Naive B cell (primary cell): ENCODE measurements around the gene USP30. TPM values are rescaled to one million over a fixed set of nuclear protein-coding genes. Genes with fewer than 3 reads are reported as not detected.
A peak's percentile ranks its signal among the peaks of the same experiment; 100 is the strongest.

Source experiments
- ATAC-seq, 2 donors: fragments of 150-1000 bp; cut with Tn5 transposase; 2 replicates each; pipeline ENCODE4 v1.10.0; 2021; ENCODE audit warnings: low read depth in 2 of 2, mild to moderate bottlenecking in 2 of 2, moderate library complexity in 2 of 2
- DNase-seq: peaks from one replicate; pipeline ENCODE4 v3.0.0; 2022
- H3K27ac Mint-ChIP-seq, 6 donors: one replicate each; pipeline ENCODE4 v1.8.0; 2020 to 2022; ENCODE audit warnings: mild to moderate bottlenecking in 6 of 6, mixed read lengths in 6 of 6, moderate library complexity in 5 of 6, inconsistent platforms in 2 of 6
- H3K27me3 Mint-ChIP-seq, 3 donors: one replicate each; pipeline ENCODE4 v1.8.0; 2021 to 2022; ENCODE audit warnings: mixed read lengths in 3 of 3, mild to moderate bottlenecking in 1 of 3
- H3K36me3 Mint-ChIP-seq, 2 donors: one replicate each; pipeline ENCODE4 v1.8.0; 2020 to 2022; ENCODE audit warnings: mixed read lengths in 2 of 2, inconsistent platforms in 1 of 2, mild to moderate bottlenecking in 1 of 2
- H3K4me1 Mint-ChIP-seq, 3 donors: one replicate each; pipeline ENCODE4 v1.8.0; 2020 to 2022; ENCODE audit warnings: mixed read lengths in 3 of 3, inconsistent platforms in 1 of 3, mild to moderate bottlenecking in 1 of 3, moderate library complexity in 1 of 3
- H3K4me3 Mint-ChIP-seq, 8 donors: one replicate each; pipeline ENCODE4 v1.8.0; 2020 to 2022; ENCODE audit warnings: mild to moderate bottlenecking in 8 of 8, mixed read lengths in 8 of 8, moderate library complexity in 8 of 8, inconsistent platforms in 2 of 8
- H3K9me3 Mint-ChIP-seq, 7 donors: one replicate each; pipeline ENCODE4 v1.8.0; 2020 to 2022; ENCODE audit warnings: mixed read lengths in 7 of 7, mild to moderate bottlenecking in 5 of 7, inconsistent platforms in 2 of 7, moderate library complexity in 1 of 7
- polyA plus RNA-seq, 6 donors: library from polyadenylated mRNA; unstranded; fragments of 300-500 nt; fragmentation: Illumina TruSeq; gene quantifications; one replicate each; pipeline ENCODE4 v1.2.3, GENCODE V29; 2021; ENCODE audit warnings: low read depth in 6 of 6

The USP30 gene
- polyA plus RNA-seq, 6 donors from 2014 or later, result 3.7 to 16.3 (median 12.4) TPM

GRCh38 chr12:109093022-109093918, 40.9 kb downstream of the USP30 start, which contains the start of gene ALKBH2:
TSS of gene ALKBH2 (minus strand) at chr12:109093472. CDS start at chr12:109092786, 686 bp downstream.
- peak within 1 kb of the TSS; percentile 75 to 95 (median 91) for H3K4me3 Mint-ChIP-seq
- no peaks in the 10 kb centered on the region for H3K9me3 Mint-ChIP-seq
- no peaks in the 10 kb centered on the region for H3K27me3 Mint-ChIP-seq
- peak; percentile 92 for DNase-seq
- H3K27ac Mint-ChIP-seq, result peak within 1 kb of the TSS; percentile 91 to 97 (median 95)
- peak; percentile 75 to 77 for ATAC-seq
- H3K36me3 Mint-ChIP-seq, result no peaks in the 10 kb centered on the region
- H3K4me1 Mint-ChIP-seq, result peaks cover 24 to 37% (median 32%) of the 10 kb centered on the region in 3 donors

- H3K4me3 Mint-ChIP-seq, result peak overlapping the region in 7 of 8 donors; percentile 85 to 97 (median 91)
- DNase-seq, result no peak
- H3K27me3 Mint-ChIP-seq, result no peaks in the 10 kb centered on the region
- ATAC-seq, result no peak
- no peak overlapping the region for H3K27ac Mint-ChIP-seq
- peaks cover 0 to 6% of the 10 kb centered on the region in 2 donors for H3K36me3 Mint-ChIP-seq
- peaks cover 30 to 45% (median 40%) of the 10 kb centered on the region in 3 donors for H3K4me1 Mint-ChIP-seq
- no peaks in the 10 kb centered on the region for H3K9me3 Mint-ChIP-seq
Observed at GRCh38 chr12:109097140-109097434, 44.7 kb downstream of the USP30 start.

- ATAC-seq (peak; percentile 87 to 92), DNase-seq (peak; percentile 95)
- H3K27ac Mint-ChIP-seq, result peak within 1 kb of the TSS in 3 of 6 donors; percentile 70 to 95 (median 87)
- H3K27me3 Mint-ChIP-seq, result no peaks in the 10 kb centered on the region
- H3K4me1 Mint-ChIP-seq, result peaks cover 24 to 40% (median 34%) of the 10 kb centered on the region in 3 donors
- H3K4me3 Mint-ChIP-seq, result peak within 1 kb of the TSS; percentile 87 to 97 (median 92)
- no peaks in the 10 kb centered on the region for H3K9me3 Mint-ChIP-seq
- peaks cover 0 to 6% of the 10 kb centered on the region in 2 donors for H3K36me3 Mint-ChIP-seq
Observed at GRCh38 chr12:109097435-109098182, 45.2 kb downstream of the USP30 start, which contains the start of gene UNG. TSS of gene UNG (plus strand) at chr12:109097597. CDS start at chr12:109097680, 83 bp downstream.

- Mint-ChIP-seq H3K9me3 (no peaks in the 10 kb centered on the region), H3K4me1 (peaks cover 23 to 34% (median 29%) of the 10 kb centered on the region in 3 donors), H3K27ac (peak overlapping the region in 2 of 6 donors; percentile 83 to 87)
Observed at GRCh38 chr12:109098183-109098604, 45.8 kb downstream of the USP30 start.

GRCh38 chr12:109098651-109099050, 46.3 kb downstream of the USP30 start:
- no peak for ATAC-seq
- no peaks in the 10 kb centered on the region for H3K9me3 Mint-ChIP-seq
- no peaks in the 10 kb centered on the region for H3K27me3 Mint-ChIP-seq
- DNase-seq, result no peak
- peak overlapping the region in 2 of 6 donors; percentile 83 to 87 for H3K27ac Mint-ChIP-seq
- H3K36me3 Mint-ChIP-seq, result peaks cover 0 to 10% of the 10 kb centered on the region in 2 donors
- peak overlapping the region; percentile 87 to 97 (median 92) for H3K4me3 Mint-ChIP-seq
- H3K4me1 Mint-ChIP-seq, result peaks cover 19 to 29% (median 24%) of the 10 kb centered on the region in 3 donors

More at GRCh38 chr12:109098183-109098604, 45.8 kb downstream of the USP30 start:
- DNase-seq (no peak), ATAC-seq (peak; percentile 10 to 14)
- peak overlapping the region; percentile 87 to 97 (median 92) for H3K4me3 Mint-ChIP-seq
- H3K36me3 Mint-ChIP-seq, result peaks cover 0 to 6% of the 10 kb centered on the region in 2 donors
- H3K27me3 Mint-ChIP-seq, result no peaks in the 10 kb centered on the region

GRCh38 chr12:109099431-109100020, 47.1 kb downstream of the USP30 start:
- no peak for ATAC-seq
- H3K4me1 Mint-ChIP-seq, result peaks cover 15 to 28% (median 19%) of the 10 kb centered on the region in 3 donors

GRCh38 chr12:109100741-109101140, 48.4 kb downstream of the USP30 start:
- Mint-ChIP-seq H3K4me3 (peak overlapping the region in 1 of 8 donors; percentile 97), H3K4me1 (peaks cover 15 to 33% (median 19%) of the 10 kb centered on the region in 3 donors), H3K9me3 (no peaks in the 10 kb centered on the region), H3K27me3 (no peaks in the 10 kb centered on the region), H3K36me3 (peaks cover 10 to 15% of the 10 kb centered on the region in 2 donors), H3K27ac (no peak overlapping the region)
- ATAC-seq, result no peak
- DNase-seq, result no peak

More at GRCh38 chr12:109099431-109100020, 47.1 kb downstream of the USP30 start:
- H3K27ac Mint-ChIP-seq, result no peak overlapping the region
- DNase-seq, result no peak
- no peaks in the 10 kb centered on the region for H3K27me3 Mint-ChIP-seq
- H3K9me3 Mint-ChIP-seq, result no peaks in the 10 kb centered on the region
- peaks cover 6 to 10% of the 10 kb centered on the region in 2 donors for H3K36me3 Mint-ChIP-seq
- H3K4me3 Mint-ChIP-seq, result peak overlapping the region; percentile 3 to 97 (median 56)

GRCh38 chr12:109102491-109102890, 50.1 kb downstream of the USP30 start:
- no peak overlapping the region for H3K27ac Mint-ChIP-seq
- peaks cover 15 to 37% (median 19%) of the 10 kb centered on the region in 3 donors for H3K4me1 Mint-ChIP-seq
- ATAC-seq, result no peak
- DNase-seq, result no peak
- H3K9me3 Mint-ChIP-seq, result no peaks in the 10 kb centered on the region
- no peaks in the 10 kb centered on the region for H3K27me3 Mint-ChIP-seq
- peak overlapping the region in 2 of 8 donors; percentile 18 to 29 for H3K4me3 Mint-ChIP-seq
- peaks cover 17 to 20% of the 10 kb centered on the region in 2 donors for H3K36me3 Mint-ChIP-seq

GRCh38 chr12:109105176-109105575, 52.8 kb downstream of the USP30 start:
- Mint-ChIP-seq H3K4me3 (no peak overlapping the region), H3K36me3 (peaks cover 20 to 28% of the 10 kb centered on the region in 2 donors), H3K9me3 (no peaks in the 10 kb centered on the region), H3K27me3 (no peaks in the 10 kb centered on the region), H3K27ac (no peak overlapping the region), H3K4me1 (peaks cover 0 to 16% (median under 1%) of the 10 kb centered on the region in 3 donors)
- ATAC-seq (no peak), DNase-seq (no peak)

- no peak for DNase-seq
- Mint-ChIP-seq H3K27ac (no peak overlapping the region), H3K4me1 (peaks cover 0 to 18% (median 2%) of the 10 kb centered on the region in 3 donors), H3K36me3 (peaks cover 12 to 17% of the 10 kb centered on the region in 2 donors), H3K27me3 (no peaks in the 10 kb centered on the region), H3K9me3 (no peaks in the 10 kb centered on the region), H3K4me3 (peak overlapping the region in 2 of 8 donors; percentile 47 to 65)
- no peak for ATAC-seq
Observed at GRCh38 chr12:109109746-109110350, 57.5 kb downstream of the USP30 start.

GRCh38 chr12:109110988-109111495, 58.7 kb downstream of the USP30 start:
- no peaks in the 10 kb centered on the region for H3K9me3 Mint-ChIP-seq
- peaks cover 0 to 14% (median 2%) of the 10 kb centered on the region in 3 donors for H3K4me1 Mint-ChIP-seq
- peak overlapping the region in 3 of 6 donors; percentile 22 to 47 (median 41) for H3K27ac Mint-ChIP-seq
- DNase-seq (peak; percentile 17), ATAC-seq (peak; percentile 83 to 86)
- H3K27me3 Mint-ChIP-seq, result no peaks in the 10 kb centered on the region
- H3K4me3 Mint-ChIP-seq, result peak overlapping the region; percentile 65 to 86 (median 78)
- H3K36me3 Mint-ChIP-seq, result peaks cover 2 to 15% of the 10 kb centered on the region in 2 donors

- DNase-seq, result no peak
- no peaks in the 10 kb centered on the region for H3K9me3 Mint-ChIP-seq
- H3K4me1 Mint-ChIP-seq, result peaks cover 0 to 16% (median 2%) of the 10 kb centered on the region in 3 donors
- no peaks in the 10 kb centered on the region for H3K27me3 Mint-ChIP-seq
- H3K36me3 Mint-ChIP-seq, result peaks cover 0 to 7% of the 10 kb centered on the region in 2 donors
- no peak for ATAC-seq
- H3K27ac Mint-ChIP-seq, result peak overlapping the region in 1 of 6 donors; percentile 28
- no peak overlapping the region for H3K4me3 Mint-ChIP-seq
Observed at GRCh38 chr12:109112720-109113465, 60.5 kb downstream of the USP30 start.
